GM19452 (cell line): ENCODE measurements around the gene LOXHD1.

ENCODE experiments used
- ATAC-seq: cut with Tn5 transposase; IDR thresholded peaks from one replicate; pipeline ENCODE4 v1.9.1; 2021; ENCODE audit not compliant: unreplicated experiment

Gene LOXHD1, protein sequence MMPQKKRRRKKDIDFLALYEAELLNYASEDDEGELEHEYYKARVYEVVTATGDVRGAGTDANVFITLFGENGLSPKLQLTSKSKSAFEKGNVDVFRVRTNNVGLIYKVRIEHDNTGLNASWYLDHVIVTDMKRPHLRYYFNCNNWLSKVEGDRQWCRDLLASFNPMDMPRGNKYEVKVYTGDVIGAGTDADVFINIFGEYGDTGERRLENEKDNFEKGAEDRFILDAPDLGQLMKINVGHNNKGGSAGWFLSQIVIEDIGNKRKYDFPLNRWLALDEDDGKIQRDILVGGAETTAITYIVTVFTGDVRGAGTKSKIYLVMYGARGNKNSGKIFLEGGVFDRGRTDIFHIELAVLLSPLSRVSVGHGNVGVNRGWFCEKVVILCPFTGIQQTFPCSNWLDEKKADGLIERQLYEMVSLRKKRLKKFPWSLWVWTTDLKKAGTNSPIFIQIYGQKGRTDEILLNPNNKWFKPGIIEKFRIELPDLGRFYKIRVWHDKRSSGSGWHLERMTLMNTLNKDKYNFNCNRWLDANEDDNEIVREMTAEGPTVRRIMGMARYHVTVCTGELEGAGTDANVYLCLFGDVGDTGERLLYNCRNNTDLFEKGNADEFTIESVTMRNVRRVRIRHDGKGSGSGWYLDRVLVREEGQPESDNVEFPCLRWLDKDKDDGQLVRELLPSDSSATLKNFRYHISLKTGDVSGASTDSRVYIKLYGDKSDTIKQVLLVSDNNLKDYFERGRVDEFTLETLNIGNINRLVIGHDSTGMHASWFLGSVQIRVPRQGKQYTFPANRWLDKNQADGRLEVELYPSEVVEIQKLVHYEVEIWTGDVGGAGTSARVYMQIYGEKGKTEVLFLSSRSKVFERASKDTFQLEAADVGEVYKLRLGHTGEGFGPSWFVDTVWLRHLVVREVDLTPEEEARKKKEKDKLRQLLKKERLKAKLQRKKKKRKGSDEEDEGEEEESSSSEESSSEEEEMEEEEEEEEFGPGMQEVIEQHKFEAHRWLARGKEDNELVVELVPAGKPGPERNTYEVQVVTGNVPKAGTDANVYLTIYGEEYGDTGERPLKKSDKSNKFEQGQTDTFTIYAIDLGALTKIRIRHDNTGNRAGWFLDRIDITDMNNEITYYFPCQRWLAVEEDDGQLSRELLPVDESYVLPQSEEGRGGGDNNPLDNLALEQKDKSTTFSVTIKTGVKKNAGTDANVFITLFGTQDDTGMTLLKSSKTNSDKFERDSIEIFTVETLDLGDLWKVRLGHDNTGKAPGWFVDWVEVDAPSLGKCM (N-terminal part only)

DNA sequence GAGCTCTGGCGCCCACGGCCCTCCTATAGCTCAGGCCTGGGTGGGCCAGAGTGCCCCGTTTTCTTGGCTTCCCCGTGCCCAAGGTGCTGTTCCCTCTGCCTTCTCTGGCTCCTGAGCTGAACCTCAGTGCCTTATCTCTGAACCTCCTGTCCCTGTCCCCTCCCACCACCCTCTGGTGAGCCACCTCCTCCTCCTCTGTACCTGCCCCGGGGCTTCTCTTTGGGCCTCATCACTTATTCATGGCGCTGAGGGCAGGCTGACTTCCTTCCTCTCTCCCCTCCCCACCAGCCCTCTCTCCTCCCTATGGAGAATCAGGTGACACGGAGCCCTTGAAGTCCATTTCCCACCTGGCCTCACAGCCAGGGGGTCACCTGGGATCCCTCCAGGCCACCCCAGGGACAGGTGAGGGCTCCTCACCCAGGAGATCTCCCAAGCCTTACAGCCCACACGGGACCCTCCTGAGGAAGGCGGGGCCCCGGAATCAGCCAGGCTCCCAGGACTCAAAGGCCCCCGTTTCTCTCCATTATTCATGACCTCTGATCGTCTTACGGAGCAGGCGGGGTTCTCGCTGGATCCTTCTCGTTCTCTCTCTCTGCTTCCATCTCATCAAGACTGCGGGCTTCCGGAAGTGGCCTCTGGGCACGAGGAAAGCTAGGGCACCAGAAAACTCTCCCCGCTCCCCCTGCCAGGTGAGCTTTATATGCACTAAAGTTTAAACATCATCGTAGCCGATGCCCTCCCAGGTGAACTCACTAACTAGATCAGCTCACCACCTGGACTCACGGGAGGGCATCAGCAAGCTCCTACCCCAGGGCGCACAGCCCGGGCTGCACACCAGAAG, at the start of gene LOXHD1:
Gene LOXHD1, minus strand, starts transcription at position 106 of the 841 bp plus-strand sequence. CDS start 187 bp downstream, outside the sequence.
- no peak for ATAC-seq

DNA sequence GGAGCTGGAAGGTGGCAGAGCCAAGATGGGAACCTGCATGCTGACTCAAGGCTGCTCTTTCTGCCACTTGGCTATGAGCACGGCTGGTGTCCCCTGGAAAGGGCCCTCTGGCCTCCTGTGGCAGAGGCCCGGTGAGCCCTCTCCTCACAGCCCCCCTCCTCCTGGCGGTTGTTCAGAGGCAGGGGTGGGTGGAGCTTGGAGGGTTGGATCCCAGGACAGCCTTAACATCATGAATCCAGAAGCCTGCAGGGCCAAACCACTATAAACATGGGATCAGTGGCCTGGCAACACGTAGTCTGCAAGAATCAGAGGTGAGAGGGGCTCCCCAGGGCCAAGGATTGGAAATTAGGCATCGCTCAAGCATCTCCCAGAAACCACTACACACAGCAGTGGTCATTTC, 48.5 kb upstream of the LOXHD1 start:
- no peak for ATAC-seq

DNA sequence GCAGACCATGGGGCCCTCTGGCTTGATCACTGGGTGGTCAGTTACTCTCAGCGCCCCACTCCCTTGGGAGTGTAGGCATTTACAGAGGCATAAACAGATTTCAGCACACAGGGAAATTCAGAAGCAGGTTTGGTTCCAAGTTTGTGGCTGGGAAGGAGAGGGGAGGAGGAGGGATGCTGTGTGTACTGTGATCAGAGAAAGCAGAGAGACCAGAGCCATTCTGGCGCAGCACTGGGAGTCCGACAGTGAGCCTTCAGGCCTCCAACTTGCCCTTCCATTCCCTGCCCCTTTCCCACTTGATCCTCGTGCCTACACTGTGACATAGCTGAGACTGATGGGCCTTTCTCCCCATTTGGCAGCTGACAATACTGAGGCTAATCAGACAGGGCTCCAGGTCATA, 47.8 kb upstream of the LOXHD1 start:
- ATAC-seq, result no peak

DNA sequence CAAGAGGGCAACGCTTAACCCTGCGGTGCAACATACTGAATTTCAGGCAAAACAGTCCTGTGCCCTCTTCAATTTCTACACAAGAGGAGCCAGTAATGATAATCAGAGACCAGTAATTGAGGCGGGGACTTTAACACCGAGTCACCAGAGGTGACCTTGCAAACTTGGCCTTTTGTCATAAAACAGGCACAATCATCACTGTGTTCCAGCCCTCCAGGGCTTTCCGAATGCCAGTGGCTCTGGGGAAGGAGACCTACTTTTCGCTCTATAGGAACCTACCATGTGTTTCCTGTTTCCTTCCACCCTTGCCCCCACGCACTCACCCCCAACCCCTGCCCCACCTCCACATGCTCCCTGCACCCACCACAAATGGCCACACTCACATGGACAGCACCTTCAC, 47.2 kb upstream of the LOXHD1 start:
- no peak for ATAC-seq

- no peak for ATAC-seq
Observed at GRCh38 chr18:46702471-46702870, 45.5 kb upstream of the LOXHD1 start.

DNA sequence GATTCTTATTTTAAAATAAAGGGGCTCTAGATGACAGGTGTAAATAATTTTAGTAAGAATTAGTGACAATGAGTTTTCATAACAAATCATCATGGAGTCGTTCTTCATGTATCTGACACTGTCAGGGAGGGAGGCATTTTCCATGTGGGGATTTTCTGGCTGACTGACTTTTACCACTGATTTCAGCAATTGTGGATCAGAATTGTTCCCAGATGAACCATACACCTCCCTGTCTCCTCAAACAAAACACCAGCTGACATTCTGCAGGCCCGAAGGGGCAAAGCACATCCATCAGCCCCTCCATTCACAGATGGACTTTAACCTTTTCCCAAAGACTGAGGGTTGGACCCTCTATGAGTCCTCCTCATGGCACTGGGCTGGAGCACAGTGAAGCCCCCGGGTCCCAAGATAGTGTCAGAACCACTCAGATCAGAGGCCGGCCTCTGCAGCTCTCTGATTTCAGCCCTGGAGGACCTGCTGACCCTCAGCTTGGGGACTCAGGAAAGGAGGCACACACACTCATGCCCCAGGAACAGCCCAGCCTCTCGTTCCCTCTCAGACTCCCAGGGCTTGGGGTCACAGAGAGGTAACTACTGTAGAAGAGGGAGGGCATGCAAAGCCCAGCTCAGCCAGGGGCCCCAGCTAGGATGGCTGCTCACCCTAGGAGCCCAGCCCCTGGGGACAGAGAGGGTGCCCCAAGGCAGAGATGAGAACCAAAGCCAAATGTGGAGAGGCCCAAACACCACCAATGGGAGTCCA, 43.2 kb upstream of the LOXHD1 start:
- ATAC-seq, result no peak

- ATAC-seq, result no peak
Observed at GRCh38 chr18:46696702-46697101, 39.7 kb upstream of the LOXHD1 start.

- no peak for ATAC-seq
Observed at GRCh38 chr18:46696268-46696667, 39.2 kb upstream of the LOXHD1 start.

- no peak for ATAC-seq
Observed at GRCh38 chr18:46693996-46694395, 37.0 kb upstream of the LOXHD1 start.

- no peak for ATAC-seq
Observed at GRCh38 chr18:46688853-46689525, 32.0 kb upstream of the LOXHD1 start.

- ATAC-seq, result no peak
Observed at GRCh38 chr18:46686186-46686585, 29.2 kb upstream of the LOXHD1 start.

- ATAC-seq, result no peak
Observed at GRCh38 chr18:46683252-46683651, 26.2 kb upstream of the LOXHD1 start.

DNA sequence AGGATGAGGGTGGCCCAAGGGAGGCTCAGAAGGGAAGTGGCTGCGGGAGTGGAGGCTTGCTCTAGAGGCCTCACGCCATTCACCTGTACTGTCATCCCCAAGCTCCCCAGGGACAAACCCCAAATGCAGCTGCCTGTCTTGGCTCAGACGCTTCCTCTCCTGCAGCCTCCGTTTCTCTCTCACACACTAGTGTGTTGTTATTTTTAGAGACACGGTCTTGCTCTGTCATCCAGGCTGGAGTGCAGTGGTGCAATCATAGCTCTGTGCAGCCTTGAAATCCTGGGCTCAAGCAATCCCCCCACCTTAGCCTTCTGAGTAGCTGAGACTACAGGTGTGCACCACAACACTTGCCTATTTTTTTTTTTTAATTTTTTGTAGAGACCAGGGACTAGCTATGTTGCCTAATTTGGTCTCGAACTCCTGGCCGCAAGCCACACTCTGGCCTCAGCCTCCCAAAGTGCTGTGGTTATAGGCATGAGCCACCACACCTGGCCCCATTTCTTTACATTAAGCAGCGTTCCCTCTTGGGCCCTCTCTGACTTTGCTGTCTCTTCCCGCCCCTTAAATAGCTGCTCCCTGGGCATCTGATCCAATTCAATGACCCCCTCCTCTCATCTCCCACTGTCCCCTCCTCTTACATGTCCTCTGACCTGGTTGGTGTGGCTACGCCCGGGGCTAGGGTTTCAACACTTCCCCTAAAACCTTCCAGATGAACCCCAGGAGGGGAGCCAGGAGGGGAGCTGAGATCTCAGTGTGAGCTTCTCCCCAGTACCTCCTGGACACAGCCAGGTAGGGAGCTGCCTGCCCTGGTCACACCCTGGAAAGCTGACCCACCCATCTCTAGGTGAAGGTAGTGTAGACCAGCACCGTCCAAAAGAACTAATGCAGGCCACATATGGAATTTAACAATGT, 24.0 kb upstream of the LOXHD1 start:
- ATAC-seq, result no peak

DNA sequence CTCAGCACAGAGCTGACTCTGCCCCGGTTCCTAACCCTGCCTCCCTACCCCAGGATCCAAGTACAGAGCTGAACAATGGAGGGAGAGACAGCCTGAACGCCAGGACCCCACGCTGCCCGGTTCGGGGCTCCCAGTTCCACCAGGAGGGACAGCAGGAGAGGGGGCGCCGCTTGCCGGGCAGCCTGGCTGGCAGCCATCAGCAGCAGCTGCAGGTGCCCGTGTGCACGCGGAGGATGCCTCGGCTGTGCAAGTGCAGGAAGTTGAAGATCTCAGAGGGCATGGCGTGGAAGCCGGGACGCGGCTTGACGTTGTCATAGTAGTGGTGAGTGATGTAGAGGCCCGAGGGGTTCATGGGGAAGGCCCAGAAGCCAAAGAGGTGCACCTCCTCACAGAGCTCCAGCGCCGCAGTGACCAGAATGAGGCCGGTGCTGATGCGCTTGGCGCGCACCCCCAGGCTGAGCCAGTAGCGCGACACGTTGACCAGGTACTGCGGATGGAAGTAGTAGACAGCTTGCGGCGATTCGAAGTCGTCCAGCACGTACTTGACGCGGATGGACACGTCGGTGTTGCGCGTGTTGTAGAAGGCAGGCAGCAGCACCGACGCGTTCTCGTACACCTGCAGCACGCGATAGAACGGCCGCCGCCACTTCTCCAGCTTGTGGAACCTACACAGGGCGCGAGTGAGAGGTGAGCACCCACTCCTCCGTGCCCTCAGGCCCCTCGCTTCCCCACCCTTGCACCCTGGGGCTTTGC, 23.0 kb upstream of the LOXHD1 start:
- ATAC-seq, result no peak

- ATAC-seq, result no peak
Observed at GRCh38 chr18:46678785-46679399, 21.9 kb upstream of the LOXHD1 start.

- no peak for ATAC-seq
Observed at GRCh38 chr18:46678041-46678440, 21.0 kb upstream of the LOXHD1 start.

GRCh38 chr18:46677611-46678010, 20.6 kb upstream of the LOXHD1 start:
- no peak for ATAC-seq
